HepG2 (cell line): ENCODE data around the gene DNMT3A. TPM values are rescaled to one million over a fixed set of nuclear protein-coding genes. Genes with fewer than 3 reads are reported as not detected.
A peak's percentile ranks its signal among the peaks of the same experiment; 100 is the strongest.

Source experiments
- EED ChIP-seq: sonication (generic); formaldehyde crosslinking; IDR thresholded peaks from 2 replicates; pipeline ENCODE4 v1.5.0; 2020; ENCODE audit warnings: mild to moderate bottlenecking, missing genetic modification reagents
- ELF4 ChIP-seq: sonication (generic); formaldehyde crosslinking; IDR thresholded peaks from 2 replicates; pipeline ENCODE4 v1.5.0; 2020; ENCODE audit warnings: missing genetic modification reagents, mild to moderate bottlenecking, moderate library complexity, borderline replicate concordance
- ETV6 ChIP-seq: sonication (generic); formaldehyde crosslinking; conservative IDR thresholded peaks from 2 replicates; pipeline ENCODE4 v1.4.0; 2020; ENCODE audit warnings: missing genetic modification reagents
- HMGXB4 ChIP-seq, 2 experiments: sonication (generic) in 1 of 2; formaldehyde crosslinking in 1 of 2; IDR thresholded peaks; 2 replicates each; pipeline versions ENCODE4 v1.4.0 to v1.6.1; 2018 to 2020; ENCODE audit warnings: missing genetic modification reagents in 2 of 2, borderline replicate concordance in 1 of 2, low read depth in 1 of 2, mild to moderate bottlenecking in 1 of 2, missing biosample characterization in 1 of 2
- KIAA2018 ChIP-seq: sonication (generic); formaldehyde crosslinking; IDR thresholded peaks from 2 replicates; pipeline ENCODE4 v1.5.0; 2020; ENCODE audit warnings: mild to moderate bottlenecking, missing genetic modification reagents, borderline replicate concordance
- KLF16 ChIP-seq, 2 experiments: sonication (generic) in 1 of 2; formaldehyde crosslinking in 1 of 2; IDR thresholded peaks; 2 replicates each; pipeline versions ENCODE4 v1.6.1 to v1.8.0; 2016 to 2023; ENCODE audit warnings: missing genetic modification reagents in 2 of 2, missing compliant biosample characterization in 1 of 2
- RXRA ChIP-seq: sonication (generic); formaldehyde crosslinking; IDR thresholded peaks from 2 replicates; pipeline ENCODE4 v1.5.1; 2020; ENCODE audit warnings: missing genetic modification reagents
- THYN1 ChIP-seq: sonication (generic); formaldehyde crosslinking; IDR thresholded peaks from 2 replicates; pipeline ENCODE4 v1.8.1; 2023; ENCODE audit warnings: low read depth, mild to moderate bottlenecking, moderate library complexity, missing genetic modification reagents, borderline replicate concordance
- ZBTB20 ChIP-seq: sonication (generic); formaldehyde crosslinking; IDR thresholded peaks from 2 replicates; pipeline ENCODE4 v1.8.1; 2023; ENCODE audit warnings: missing genetic modification reagents, low read depth, mild to moderate bottlenecking, borderline replicate concordance
- ZMYM2 ChIP-seq: sonication (generic); formaldehyde crosslinking; IDR thresholded peaks from 2 replicates; pipeline ENCODE4 v1.8.0; 2022; ENCODE audit warnings: mild to moderate bottlenecking, missing genetic modification reagents
- ZNF10 ChIP-seq: sonication (generic); formaldehyde crosslinking; IDR thresholded peaks from 2 replicates; pipeline ENCODE4 v1.4.0; 2020; ENCODE audit warnings: mild to moderate bottlenecking, low read depth, missing genetic modification reagents, borderline replicate concordance
- ZNF687 ChIP-seq: sonication (generic); formaldehyde crosslinking; IDR thresholded peaks from 2 replicates; pipeline ENCODE4 v1.5.1; 2020; ENCODE audit warnings: mild to moderate bottlenecking, missing genetic modification reagents, moderate library complexity
- ZNF740 ChIP-seq: sonication (generic); formaldehyde crosslinking; IDR thresholded peaks from 2 replicates; pipeline ENCODE4 v1.4.0; 2020; ENCODE audit warnings: missing genetic modification reagents
- ZNF879 ChIP-seq: sonication (generic); formaldehyde crosslinking; IDR thresholded peaks from 2 replicates; pipeline ENCODE4 v1.8.1; 2023; ENCODE audit warnings: missing genetic modification reagents
- polyA plus RNA-seq, 8 experiments: library from polyadenylated mRNA; depleted of rRNA in 3 of 8; stranded (reverse) in 7 of 8; unstranded in 1 of 8; fragments of >200 nt; fragmentation: Illumina TruSeq in 4 of 8; extraction: Trizol in 4 of 8; gene quantifications; 2 replicates each; pipeline versions ENCODE4 v1.2.1 to v1.2.3, GENCODE V29; 2011 to 2016; ENCODE audit warnings: low read depth in 4 of 8, missing spikeins in 1 of 8, mixed read lengths in 1 of 8; ENCODE audit not compliant: insufficient read depth in 1 of 8
- total RNA-seq, 5 experiments: library from RNA; depleted of rRNA; stranded (reverse); fragments of >200 nt; fragmentation: Illumina TruSeq; extraction: Trizol; gene quantifications; 2 replicates each; pipeline ENCODE4 v1.2.3, GENCODE V29; 2016; ENCODE audit warnings: low read depth in 1 of 5

DNMT3A gene
- total and polyA plus RNA-seq, 2 of the 13 experiments (the other 11 are each of a cell fraction or from before 2014, with no cell fraction given): 14.7 to 29.1 TPM

- TF ChIP-seq KIAA2018 (CRISPR knock-in tag) (no peak), HMGXB4 (CRISPR knock-in tag; IDR thresholded peaks at IDR 0.05; ENCODE audit: borderline replicate concordance in 1 of 2, low read depth in 1 of 2) (peak; percentile 55 to 58; a peak in 2 of 4 replicates), ETV6 (CRISPR knock-in tag) (no peak), ZNF879 (CRISPR knock-in tag) (no peak), KLF16 (CRISPR knock-in tag; IDR thresholded peaks at IDR 0.05) (no peak), RXRA (CRISPR knock-in tag) (no peak; the same call in 1 of the 2 replicates), ZMYM2 (CRISPR knock-in tag) (no peak), EED (CRISPR knock-in tag) (no peak), ZNF687 (CRISPR knock-in tag) (peak; percentile 31), ZNF740 (peak; percentile 85), ZBTB20 (CRISPR knock-in tag) (no peak), ELF4 (CRISPR knock-in tag) (no peak), ZNF10 (CRISPR knock-in tag) (no peak), THYN1 (CRISPR knock-in tag) (no peak)
Observed at GRCh38 chr2:25228848-25229278, 112.9 kb downstream of the DNMT3A start (continued).
